HG02798 (cell line): ENCODE measurements around the gene SLMAP.

ENCODE experiments used
- ATAC-seq: cut with Tn5 transposase; IDR thresholded peaks from one replicate; pipeline ENCODE4 v1.9.1; 2021; ENCODE audit warnings: mild to moderate bottlenecking; ENCODE audit not compliant: unreplicated experiment, poor library complexity

SLMAP gene

GRCh38 chr3:57820479-57820878 is 64.4 kb downstream of the SLMAP start:
- no peak for ATAC-seq

- ATAC-seq: no peak
Measured at GRCh38 chr3:57821765-57822164, 65.7 kb downstream of the SLMAP start.

DNA sequence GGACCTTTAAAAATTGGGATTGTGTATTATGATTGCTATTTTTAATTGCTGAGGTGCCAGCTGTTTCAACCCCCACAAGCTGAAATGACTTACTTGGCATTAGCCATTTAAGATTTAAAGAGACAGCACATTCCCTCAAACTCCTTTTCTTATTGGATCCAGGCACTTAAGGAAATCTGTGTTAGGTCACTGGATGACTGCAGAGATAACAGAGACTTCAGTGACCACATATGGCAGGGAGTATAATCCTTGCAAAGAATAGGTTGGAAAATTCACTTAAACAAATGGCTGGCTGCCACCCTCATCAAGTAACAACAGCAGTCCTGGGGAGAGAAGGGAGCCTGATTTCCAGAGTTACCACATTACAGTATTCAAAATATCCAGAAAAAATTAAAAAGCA is 66.6 kb downstream of the SLMAP start:
- ATAC-seq: no peak

DNA sequence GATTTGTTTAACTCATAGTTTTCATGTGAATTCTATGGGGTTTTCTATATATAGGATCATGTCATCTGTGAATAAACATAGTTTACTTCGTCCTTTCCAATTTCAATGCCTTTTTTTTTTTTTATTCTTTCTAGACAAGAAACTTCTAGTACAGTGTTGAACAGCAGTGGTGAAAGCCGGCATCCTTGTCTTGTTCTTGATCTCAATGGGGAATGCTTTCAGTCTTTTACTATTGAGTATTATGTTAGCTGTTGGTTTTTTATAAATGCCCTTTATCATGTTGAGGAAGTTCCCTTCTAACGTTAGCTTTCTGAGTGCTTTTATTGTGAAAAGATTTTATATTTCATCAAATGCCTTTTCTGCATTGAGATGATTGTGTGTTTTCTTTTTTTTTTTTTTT is 69.0 kb downstream of the SLMAP start:
- ATAC-seq: no peak

DNA sequence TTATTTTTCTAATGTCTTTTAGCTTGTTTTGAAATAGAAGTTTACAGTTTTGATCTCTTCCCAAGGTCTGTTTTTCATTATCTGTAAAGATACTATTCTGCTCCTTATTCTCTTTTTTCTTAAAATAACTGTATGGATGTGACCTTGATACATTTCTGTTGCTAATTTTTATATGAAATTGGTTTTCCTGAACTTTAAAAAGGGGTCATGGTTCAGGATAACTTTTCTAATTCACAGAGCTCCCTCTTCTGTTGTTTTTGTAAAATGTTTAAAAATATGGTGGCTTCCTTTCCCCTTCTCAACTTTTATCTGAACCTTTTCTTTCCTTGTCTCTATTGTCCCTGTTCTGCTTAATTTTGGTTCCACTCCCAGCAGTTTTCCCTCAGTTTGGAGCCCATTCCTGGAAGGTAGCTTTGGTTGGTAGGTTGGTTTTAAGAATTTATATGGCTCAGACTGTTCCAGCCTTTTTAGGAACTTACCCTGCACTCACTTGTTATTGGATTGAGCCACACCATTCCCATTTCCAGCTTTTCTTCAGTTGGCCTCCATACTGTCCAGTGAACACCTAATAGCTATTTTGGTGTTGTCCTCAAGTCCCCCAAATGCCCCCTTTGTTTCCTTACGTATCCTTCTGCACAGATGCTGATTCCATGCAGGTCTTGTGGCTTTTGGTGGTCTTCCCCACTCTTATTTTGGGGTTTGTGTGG is 70.3 kb downstream of the SLMAP start:
- no peak for ATAC-seq

GRCh38 chr3:57826952-57827723 is 71.0 kb downstream of the SLMAP start:
- ATAC-seq: no peak

- no peak for ATAC-seq
Measured at GRCh38 chr3:57827757-57828156, 71.6 kb downstream of the SLMAP start.

DNA sequence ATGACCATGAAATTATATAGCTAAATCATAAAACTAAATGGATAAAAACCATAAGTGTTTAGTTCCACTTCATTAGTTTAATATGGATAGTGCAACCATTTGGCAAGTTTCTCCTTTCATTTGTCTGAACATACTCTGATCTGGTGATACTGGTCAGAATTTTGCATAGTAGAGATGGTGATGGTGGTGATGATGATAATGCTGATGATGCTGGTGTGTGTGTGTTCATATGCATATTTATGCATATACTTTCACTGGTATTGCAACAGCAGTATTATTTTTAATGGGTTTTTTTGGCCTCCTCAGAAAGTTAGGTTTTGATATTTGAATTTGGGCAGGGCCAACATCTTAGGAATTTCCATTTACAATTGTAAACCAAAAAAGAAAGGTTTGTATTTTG is 76.4 kb downstream of the SLMAP start:
- no peak for ATAC-seq

GRCh38 chr3:57832900-57833313 is 76.8 kb downstream of the SLMAP start:
- no peak for ATAC-seq

DNA sequence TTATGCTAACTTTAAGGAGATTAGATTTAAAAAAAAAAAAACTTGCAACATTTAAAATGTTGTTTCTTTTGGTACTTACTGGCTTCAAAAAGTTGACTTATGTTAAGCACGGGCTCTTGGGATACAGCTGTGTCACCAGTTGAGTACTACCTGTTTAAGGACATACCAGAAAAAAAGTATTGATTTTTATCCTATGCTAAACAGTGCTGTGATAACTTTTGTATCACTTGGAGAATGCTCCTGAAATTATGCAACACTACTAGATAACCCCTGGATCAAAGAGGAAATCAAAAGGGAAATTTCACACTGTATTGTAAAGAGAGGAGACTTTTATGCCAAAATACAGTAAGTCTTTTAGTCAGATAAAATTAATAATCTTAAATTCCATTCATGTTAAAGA is 77.7 kb downstream of the SLMAP start:
- ATAC-seq: no peak

GRCh38 chr3:57837686-57838085 is 81.6 kb downstream of the SLMAP start:
- ATAC-seq: no peak

DNA sequence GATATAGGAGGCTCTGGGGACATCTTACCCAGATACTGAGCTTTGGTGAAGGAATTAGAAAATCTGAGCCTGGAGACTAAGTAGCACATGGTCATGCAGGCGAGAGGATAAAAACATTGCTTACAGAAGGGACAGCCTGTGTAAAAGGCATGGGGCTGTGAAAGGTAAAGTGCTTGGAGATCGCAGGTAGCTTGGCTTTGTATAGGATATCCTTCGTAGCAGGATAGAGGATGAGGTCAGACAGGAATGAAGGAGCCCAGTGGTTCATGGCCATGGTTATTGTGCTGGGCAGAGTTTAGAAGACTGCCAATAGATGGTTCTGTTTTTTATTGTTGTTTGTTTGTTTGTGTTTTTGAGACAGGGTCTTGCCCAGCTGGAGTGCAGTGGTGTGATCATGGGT is 82.5 kb downstream of the SLMAP start:
- no peak for ATAC-seq

- no peak for ATAC-seq
Measured at GRCh38 chr3:57840473-57840872, 84.4 kb downstream of the SLMAP start.

- ATAC-seq: no peak
Measured at GRCh38 chr3:57841818-57842217, 85.7 kb downstream of the SLMAP start.

DNA sequence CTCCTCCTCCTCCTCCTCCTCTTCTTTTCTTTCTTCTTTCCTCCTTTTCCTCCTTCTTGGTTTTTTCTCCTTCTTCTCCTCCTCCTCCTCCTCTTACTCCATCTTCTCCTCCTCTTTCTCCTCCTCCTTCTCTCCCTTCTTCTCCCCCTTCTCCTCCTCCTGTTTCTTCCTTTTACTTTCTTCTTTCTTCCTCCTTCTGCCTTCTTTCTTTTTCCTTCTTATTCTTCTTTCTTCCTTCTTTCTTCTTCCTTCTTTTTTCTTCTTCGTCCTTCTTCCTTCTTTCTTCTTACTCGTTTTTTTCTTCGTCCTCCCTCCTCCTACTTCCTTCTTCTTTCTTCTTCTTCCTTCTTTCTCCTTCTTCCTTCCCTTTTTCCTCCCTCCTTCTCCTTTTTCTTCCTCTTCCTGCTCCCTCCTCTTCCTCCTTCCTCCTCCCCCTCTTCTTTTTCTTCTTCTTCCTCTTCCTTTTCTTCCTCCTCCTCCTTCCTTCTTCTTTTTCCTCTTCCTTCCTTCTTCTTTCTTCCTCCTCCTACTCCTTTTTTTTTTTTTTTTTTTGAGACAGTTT is 92.1 kb downstream of the SLMAP start:
- ATAC-seq: no peak

DNA sequence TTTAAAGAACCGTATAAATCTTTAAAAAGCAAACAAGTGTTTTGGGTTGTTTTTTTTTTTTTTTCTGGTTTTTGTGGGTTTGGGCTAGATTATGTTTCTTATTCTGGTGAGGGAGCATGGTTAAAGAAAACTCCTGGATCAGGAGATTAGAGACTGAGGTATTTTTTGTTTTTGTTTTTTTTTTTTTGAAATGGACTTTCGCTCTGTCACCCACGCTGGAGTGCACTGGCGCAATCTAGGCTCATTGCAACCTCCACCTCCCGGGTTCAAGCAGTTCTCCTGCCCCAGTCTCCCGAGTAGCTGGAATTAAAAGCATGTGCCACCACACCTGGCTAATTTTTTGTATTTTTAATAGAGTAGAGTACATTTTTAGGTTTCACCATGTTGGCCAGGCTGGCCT is 95.2 kb downstream of the SLMAP start:
- no peak for ATAC-seq

DNA sequence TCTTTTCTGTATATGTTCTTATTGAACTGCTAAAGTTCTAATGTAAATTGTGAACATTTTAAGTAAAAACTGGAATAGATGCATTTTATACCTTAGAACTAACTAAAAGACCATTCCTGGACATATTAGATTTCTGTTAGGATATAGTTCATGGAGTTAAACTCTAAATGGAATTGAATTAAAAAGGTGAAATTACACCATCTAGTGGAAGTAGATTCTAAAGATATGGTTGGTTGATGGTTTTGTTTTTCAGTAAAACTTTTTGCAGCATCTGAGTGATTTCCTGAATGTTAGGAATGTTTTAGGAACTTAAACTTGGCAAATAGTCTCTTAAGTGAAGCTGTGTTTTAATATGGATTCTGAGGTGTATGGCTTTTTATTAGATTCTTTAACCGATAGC is 96.8 kb downstream of the SLMAP start:
- ATAC-seq: no peak

- ATAC-seq: no peak
Measured at GRCh38 chr3:57855281-57855680, 99.2 kb downstream of the SLMAP start.

DNA sequence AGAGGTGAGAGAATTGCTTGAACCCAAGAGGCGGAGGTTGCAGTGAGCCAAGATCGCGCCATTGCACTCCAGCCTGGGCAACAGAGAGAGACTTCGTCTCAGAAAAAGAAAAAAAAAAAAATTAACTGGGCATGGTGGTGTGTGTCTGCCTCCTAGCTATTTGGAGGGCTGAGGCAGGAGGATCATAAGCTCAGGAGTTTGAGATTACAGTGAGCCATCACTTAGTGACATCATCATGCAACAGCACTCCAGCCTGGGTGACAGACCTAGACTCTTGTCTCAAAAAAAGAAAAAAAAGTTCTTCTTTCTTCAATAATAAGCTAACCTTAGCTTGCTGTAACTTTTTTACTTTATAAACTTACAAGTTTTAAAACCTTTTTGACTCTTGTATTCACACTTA is 99.8 kb downstream of the SLMAP start:
- no peak for ATAC-seq

GRCh38 chr3:57856675-57857074 is 100.6 kb downstream of the SLMAP start:
- ATAC-seq: no peak

- ATAC-seq: no peak
Measured at GRCh38 chr3:57862894-57863293, 106.8 kb downstream of the SLMAP start.

DNA sequence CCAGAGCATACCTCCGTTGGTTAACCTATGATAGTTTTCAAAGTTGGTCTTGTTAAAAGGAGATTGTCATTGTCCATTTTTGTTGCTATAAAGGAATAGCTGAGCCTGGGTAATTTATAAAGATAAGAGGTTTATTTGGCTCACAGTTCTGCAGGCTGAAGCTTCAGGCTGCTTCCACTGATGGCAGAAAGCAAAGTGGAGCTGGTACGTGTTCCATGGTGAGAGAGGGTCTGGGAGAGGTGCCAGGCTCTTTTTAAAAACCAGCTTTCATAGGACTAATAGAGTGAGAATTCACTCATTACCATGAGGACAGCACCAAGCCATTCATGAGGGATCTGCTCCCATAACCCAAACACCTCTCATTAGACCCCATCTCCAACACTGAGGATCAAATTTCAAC is 107.3 kb downstream of the SLMAP start:
- no peak for ATAC-seq
